ENCODE measurements around the gene CMPK1. TPM values are rescaled to one million over a fixed set of nuclear protein-coding genes. Genes with fewer than 3 reads are reported as not detected.
"Not testable (repeated sequence)": the region's sequence is repeated elsewhere in the genome, so short reads cannot be mapped to it uniquely, and the experiment has no call there.

CMPK1 gene
- polyA plus RNA-seq (ENCODE audit: insufficient read length in 3 of 3) = 10 to 100 TPM; 83.7 to 85.5 (median 84.1) TPM

GRCh38 chr1:47333578-47333921 lies at the start of gene CMPK1:
Gene CMPK1 (plus strand): TSS chr1:47333790. CDS start chr1:47333946, 156 bp downstream.
- peak; percentile 58 to 68 (median 61) for DNase-seq (ENCODE audit: low read depth in 3 of 3, low spot score in 2 of 3)

DNA sequence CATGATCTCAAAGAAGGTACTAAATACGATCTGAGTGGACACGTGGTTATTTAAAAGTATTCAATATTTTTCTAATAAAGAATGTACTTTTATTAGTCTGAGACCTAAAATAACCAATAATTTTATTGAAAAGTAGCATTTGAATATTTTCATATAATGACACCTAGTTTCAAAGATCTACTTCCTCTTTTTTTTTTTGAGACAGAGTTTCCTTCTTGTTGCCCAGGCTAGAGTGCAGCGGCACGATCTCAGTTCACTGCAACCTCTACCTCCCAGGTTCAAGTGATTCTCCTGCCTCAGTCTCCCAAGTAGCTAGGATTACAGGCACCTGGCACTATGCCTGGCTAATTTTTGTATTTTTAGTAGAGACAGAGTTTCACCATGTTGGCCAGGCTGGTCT lies 45.5 kb upstream of the CMPK1 start:
- not testable (repeated sequence) for DNase-seq (ENCODE audit: low read depth in 3 of 3, low spot score in 2 of 3)

DNA sequence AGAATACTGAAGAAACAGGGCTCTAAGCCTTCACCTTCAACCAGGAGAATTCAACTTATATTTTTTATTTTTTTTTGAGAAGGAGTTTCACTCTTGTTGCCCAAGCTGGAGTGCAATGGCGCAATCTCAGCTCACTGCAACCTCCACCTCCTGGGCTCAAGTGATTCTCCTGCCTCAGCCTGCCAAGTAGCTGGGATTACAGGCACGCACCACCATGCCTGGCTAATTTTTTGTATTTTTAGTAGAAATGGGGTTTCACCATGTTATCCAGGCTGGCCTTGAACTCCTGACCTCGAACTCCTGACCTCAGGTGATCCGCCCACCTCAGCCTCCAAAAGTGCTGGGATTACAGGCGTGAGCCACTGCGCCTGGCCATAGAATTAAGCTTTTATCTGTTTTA lies 38.7 kb upstream of the CMPK1 start:
- DNase-seq (ENCODE audit: low read depth in 3 of 3, low spot score in 2 of 3) = not testable (repeated sequence)

DNA sequence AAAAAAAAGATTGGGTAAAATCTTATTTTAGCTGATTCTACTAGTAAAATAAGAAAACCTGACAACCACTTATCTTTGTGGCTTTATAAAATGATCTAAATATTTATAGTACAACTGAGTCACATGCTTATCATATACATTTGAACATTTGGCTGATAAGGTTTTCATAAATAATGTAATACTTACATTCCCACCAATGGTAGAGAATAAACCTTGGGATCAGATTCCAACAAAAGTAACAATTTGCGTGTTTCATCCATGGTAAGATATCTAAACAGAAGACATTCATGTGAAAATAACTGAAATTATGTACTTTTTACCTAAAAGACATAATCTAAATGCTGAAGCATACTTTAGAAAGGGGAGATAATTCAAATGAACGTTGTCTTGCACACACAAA lies 38.0 kb upstream of the CMPK1 start:
- no peak for DNase-seq (ENCODE audit: low read depth in 3 of 3, low spot score in 2 of 3)

GRCh38 chr1:47298025-47298699 lies 35.4 kb upstream of the CMPK1 start:
- no peak for DNase-seq (ENCODE audit: low read depth in 3 of 3, low spot score in 2 of 3)

DNA sequence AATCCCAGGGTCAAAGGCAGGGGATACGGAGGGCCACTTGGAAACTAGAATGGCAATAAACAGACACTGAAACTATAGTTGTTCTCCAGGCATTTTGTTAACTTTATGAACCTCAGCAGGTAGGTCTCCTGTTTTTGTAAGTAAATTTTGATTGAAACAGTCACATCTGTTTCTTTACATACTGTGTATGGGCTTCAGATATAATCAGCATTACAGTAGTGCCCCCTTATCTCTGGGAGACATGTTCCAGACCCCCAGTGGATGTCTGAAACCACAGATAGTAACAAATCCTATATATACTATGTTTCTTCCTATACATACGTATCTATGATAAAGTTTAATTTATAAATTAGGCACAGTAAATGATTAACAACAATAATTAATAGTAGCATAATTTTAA lies 31.1 kb upstream of the CMPK1 start:
- DNase-seq (ENCODE audit: low read depth in 3 of 3, low spot score in 2 of 3) = no peak

DNA sequence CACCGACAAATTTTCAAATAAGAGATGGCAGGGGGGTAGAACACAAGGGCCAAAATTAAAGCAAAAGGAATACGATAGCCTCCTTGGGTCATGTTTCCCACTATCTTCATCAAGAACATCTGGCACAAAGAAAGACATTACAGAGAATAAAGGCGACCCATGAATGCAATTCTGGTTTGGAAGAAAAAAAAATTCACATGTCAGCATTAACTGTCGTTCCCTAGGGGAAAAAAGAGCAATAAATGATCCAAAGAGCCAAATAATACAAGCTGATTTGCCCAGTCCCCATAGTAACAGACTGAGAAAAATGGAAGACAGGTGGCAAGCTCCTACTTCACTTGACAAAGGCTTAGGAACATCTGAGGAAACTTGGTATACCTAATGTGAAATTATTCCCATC lies 24.2 kb upstream of the CMPK1 start:
- DNase-seq (ENCODE audit: low read depth in 3 of 3, low spot score in 2 of 3) = no peak

- peak; percentile 97 to 98 (median 98) for DNase-seq (ENCODE audit: low read depth in 3 of 3, low spot score in 2 of 3)
Observed at GRCh38 chr1:47313915-47314664, 19.5 kb upstream of the CMPK1 start, which contains the start of gene STIL. Gene STIL (minus strand): TSS chr1:47314147. CDS start chr1:47310319, 3,828 bp downstream.

DNA sequence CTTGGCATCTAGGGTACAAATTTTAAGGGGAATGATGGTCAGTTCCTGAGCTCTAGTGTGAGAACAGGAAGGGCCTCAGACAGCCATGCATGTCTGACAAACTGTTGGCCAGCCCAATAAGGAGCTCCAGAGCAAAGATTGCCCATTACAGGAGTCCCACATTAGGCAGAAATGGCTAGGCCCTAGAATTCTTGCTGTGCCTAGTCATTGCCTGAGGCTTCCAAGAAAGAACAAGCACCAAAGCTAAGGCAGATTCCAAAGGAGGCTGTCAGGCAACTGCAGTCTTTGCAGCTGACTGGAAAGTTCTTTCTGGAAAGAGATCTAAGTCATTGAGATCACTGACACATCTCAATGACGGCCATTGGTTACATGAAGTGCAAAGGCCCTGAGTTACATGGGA lies 15.7 kb upstream of the CMPK1 start:
- no peak for DNase-seq (ENCODE audit: low read depth in 3 of 3, low spot score in 2 of 3)

DNA sequence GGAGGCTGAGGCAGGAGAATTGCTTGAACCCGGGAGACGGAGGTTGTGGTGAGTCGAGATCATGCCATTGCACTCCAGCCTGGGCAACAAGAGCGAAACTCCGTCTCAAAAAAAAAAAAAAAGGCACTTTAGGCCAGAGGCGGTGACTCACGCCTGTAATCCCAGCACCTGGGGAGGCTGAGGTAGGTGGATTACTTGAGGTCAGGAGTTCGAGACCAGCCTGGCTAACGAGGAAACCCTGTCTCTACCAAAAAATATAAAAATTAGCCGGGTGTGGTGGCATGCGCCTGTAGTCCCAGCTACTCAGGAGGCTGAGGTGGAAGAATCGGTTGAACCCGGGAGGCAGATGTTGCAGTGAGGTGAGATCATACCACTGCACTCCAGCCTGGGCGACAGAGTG lies 13.6 kb upstream of the CMPK1 start:
- not testable (repeated sequence) for DNase-seq (ENCODE audit: low read depth in 3 of 3, low spot score in 2 of 3)

GRCh38 chr1:47323599-47324031 lies 10.0 kb upstream of the CMPK1 start:
- no peak for DNase-seq (ENCODE audit: low read depth in 3 of 3, low spot score in 2 of 3)

DNA sequence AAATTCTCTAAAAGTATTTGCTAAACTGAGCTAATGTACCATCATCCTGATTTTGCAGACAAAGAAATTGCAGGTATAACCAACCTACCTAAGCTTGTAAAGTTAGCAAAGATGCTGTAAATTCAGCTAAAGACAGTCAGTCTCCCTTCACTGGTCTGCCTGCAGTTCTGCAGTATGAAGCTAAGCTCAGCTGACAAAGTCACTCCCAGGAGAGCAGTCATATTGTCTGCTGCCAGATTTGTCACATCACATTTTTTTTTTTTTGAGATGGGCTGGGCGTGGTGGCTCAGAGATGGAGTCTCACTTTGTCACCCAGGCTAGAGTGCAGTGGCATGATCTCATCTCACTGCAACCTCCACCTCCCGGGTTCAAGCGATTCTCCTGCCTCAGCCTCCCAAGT lies 8.9 kb upstream of the CMPK1 start:
- no peak for DNase-seq (ENCODE audit: low read depth in 3 of 3, low spot score in 2 of 3)

DNA sequence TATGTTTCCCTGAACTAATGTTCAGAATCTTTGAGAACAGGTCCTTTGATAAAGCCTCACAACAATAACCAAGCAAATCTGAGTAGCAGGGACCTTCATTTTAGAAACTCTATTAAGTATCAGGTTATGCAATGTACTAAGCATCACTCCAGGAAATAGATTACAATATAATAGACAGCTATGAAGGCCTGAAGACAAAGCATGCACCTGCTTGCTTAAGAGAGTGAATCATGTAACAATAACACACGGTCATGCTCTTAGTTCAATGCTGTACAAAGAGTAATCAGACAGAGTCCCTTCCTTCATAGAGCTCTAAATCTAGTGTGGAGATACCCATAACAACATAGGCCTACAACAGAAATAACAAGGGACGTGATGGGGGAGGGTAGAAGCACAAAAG lies 8.1 kb upstream of the CMPK1 start:
- DNase-seq (ENCODE audit: low read depth in 3 of 3, low spot score in 2 of 3) = no peak

DNA sequence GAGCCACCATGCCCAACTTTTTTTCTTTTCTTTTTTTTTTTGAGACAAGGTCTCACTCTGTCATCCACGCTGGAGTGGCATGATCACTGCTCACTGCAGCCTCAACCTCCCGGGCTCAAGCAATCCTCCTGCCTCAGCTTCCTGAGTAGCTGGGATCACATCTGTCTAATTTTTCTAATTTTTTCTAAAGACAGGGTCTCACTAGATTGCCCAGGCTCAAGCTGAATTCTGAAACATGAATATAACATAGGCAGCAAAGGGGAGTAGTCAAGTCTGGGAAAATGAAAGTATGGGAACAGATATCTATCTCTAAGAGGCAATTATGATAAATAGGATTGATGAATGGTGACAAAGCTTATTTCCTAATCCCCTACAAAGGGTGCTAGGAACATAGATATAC lies 7.3 kb upstream of the CMPK1 start:
- no peak for DNase-seq (ENCODE audit: low read depth in 3 of 3, low spot score in 2 of 3)

DNA sequence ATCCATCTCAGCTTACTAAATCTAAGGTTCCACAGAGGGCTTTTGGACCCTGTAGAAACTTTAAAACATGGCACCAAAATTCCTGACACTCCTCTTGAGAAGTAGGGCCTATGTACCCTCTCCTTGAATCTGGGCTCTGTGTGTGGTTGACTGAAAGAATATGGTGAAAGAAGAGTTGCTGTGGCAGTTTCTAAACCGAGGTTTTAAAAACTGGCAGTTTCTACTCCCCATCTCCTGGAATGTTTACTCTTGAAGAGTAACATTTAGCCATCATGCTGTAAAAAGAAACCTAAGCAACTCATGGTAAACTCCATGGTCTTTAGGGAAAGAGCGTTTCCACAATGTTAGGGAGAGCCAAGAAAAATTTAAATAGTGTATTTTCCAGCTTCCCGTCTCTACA lies 4.6 kb upstream of the CMPK1 start:
- DNase-seq (ENCODE audit: low read depth in 3 of 3, low spot score in 2 of 3) = no peak

GRCh38 chr1:47330212-47330611 lies 3.4 kb upstream of the CMPK1 start:
- no peak for DNase-seq (ENCODE audit: low read depth in 3 of 3, low spot score in 2 of 3)

GRCh38 chr1:47331875-47332274 lies 1.7 kb upstream of the CMPK1 start:
- DNase-seq (ENCODE audit: low read depth in 3 of 3, low spot score in 2 of 3) = no peak

GRCh38 chr1:47332779-47333577 lies 612 bp upstream of the CMPK1 start:
- DNase-seq (ENCODE audit: low read depth in 3 of 3, low spot score in 2 of 3) = no peak

DNA sequence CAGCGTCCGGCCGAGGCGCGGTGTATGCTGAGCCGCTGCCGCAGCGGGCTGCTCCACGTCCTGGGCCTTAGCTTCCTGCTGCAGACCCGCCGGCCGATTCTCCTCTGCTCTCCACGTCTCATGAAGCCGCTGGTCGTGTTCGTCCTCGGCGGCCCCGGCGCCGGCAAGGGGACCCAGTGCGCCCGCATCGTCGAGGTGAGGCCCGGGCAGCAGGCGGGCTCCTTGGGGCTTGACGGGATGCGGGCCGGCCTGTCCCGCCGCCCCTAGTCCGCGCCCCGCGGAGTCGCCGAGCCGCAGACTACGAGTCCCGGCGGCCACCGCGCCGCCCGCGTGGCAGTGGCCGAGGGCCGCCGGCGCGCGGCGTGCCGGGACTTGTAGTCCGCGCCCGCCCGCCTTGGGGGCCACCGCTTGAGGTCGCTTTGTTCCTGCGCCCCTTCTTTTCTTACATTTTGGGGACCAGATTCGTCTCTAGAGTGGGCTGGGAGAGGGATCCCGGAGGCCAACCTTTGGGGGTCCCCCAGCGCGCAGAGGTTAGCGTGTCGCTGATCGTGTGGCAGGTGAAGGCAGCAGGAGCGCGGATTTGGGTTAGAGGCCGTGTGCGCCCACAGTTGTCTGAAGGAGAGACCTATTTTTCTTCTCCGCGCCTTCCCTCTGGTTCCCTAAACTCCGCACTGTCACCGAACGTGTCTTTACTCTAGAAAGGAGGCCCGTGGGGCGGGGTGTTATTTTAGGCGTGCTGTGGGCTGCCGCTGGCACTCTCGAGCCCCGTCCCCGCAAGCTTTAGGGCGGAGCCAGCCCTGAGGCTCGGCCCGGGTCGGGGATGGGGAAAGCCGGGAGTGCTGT lies 553 bp downstream of the CMPK1 start:
- peak; percentile 57 to 78 (median 58) for DNase-seq (ENCODE audit: low read depth in 3 of 3, low spot score in 2 of 3)

DNA sequence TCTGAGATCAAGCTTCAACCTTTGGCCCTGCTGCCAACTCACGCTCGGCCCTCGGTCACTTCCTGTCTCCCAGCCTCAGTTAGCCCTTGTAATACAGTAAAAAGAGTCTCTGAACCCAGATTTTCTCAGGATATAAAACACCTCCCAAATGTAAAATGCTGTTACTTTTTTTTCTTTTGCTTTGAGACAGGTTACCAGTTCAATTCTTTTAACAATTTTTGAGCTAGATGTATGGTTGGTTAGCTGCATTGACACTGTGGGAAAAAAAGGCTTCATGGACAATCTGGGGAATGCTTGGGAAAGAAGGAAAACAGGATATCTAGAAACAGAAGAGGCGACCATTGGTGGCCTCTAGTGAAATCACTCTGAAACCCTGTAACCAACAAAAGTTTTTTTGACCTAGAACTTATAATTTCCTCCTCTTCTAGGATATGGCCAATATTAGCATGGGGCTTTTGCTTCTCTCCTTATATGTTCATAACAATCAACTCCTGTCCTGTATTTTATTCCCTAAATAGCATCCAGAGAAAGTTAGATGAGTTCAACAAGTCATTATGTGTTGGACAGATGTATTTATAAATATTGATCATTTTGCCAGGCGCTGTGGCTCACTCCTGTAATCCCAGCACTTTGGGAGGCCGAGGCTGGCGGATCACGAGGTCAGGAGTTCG lies 1.3 kb downstream of the CMPK1 start:
- no peak for DNase-seq (ENCODE audit: low read depth in 3 of 3, low spot score in 2 of 3)
